ENCODE results near the gene CD82. TPM values are rescaled to one million over a fixed set of nuclear protein-coding genes. Genes with fewer than 3 reads are reported as not detected.
A peak's percentile ranks its signal among the peaks of the same experiment; 100 is the strongest.

The CD82 gene
- total RNA-seq, 1 experiment from 2014 or later: 4.5 TPM

- Histone ChIP-seq H2BK5ac (ENCODE audit: insufficient read length, low read length) (no peak overlapping the region), H3K4me2 (ENCODE audit: insufficient read depth, insufficient read length, low read length) (no peak overlapping the region), H2BK12ac (ENCODE audit: insufficient read length, low read depth, low read length) (no peak overlapping the region), H3K23me2 (ENCODE audit: insufficient read length, low read depth, low read length, poor library complexity, severe bottlenecking) (no peaks in the 10 kb centered on the region), H4K91ac (ENCODE audit: insufficient read length, low read depth, low read length) (no peak overlapping the region), H3T11ph (ENCODE audit: low read length) (no peak overlapping the region), H2BK120ac (ENCODE audit: low read depth, low read length, poor library complexity, severe bottlenecking) (no peak overlapping the region), H3K14ac (ENCODE audit: insufficient read depth, low read length) (no peak overlapping the region), H3K27ac (ENCODE audit: insufficient read length, low read depth, low read length) (no peak overlapping the region), H4K20me1 (ENCODE audit: control insufficient read depth, insufficient read depth, insufficient read length) (no peaks in the 10 kb centered on the region), H4K8ac (replicated peaks; ENCODE audit: insufficient read length, low read depth, low read length) (no peak overlapping the region), H3K79me2 (ENCODE audit: insufficient read depth, low read length) (no peaks in the 10 kb centered on the region), H3K9ac (ENCODE audit: extremely low read depth, insufficient read length, low read length) (no peak overlapping the region), H3K9me3 (ENCODE audit: control insufficient read depth, low read depth, low read length) (no peaks in the 10 kb centered on the region), H3K18ac (ENCODE audit: insufficient read length, low read depth, low read length) (no peak overlapping the region), H2BK20ac (ENCODE audit: low read depth, low read length, poor library complexity, severe bottlenecking) (no peak overlapping the region), H3K4ac (ENCODE audit: low read depth, low read length) (no peak overlapping the region), H3K4me1 (ENCODE audit: insufficient read depth, low read length) (no peaks in the 10 kb centered on the region), H2AFZ (ENCODE audit: low read length) (no peak overlapping the region), H2AK5ac (ENCODE audit: insufficient read length, low read length) (no peak overlapping the region), H3K27me3 (ENCODE audit: insufficient read depth, low read length) (no peaks in the 10 kb centered on the region), H3K56ac (ENCODE audit: insufficient read length, low read depth, low read length) (no peak overlapping the region), H4K5ac (ENCODE audit: insufficient read length, low read depth, low read length) (no peak overlapping the region), H3K79me1 (ENCODE audit: insufficient read depth, low read depth, low read length, poor library complexity, severe bottlenecking) (no peaks in the 10 kb centered on the region), H2BK15ac (ENCODE audit: low read depth, low read length) (no peak overlapping the region), H3K23ac (ENCODE audit: insufficient read length, low read depth, low read length) (no peak overlapping the region)
- H3K27ac Mint-ChIP-seq: 0 out of 7 replicates have a peak overlapping the region, but pooled peaks of 1 of the 3 experiments have one; percentile 44
- no peak overlapping the region for H3K4me3 Mint-ChIP-seq
- no peaks in the 10 kb centered on the region for H3K36me3 Mint-ChIP-seq (ENCODE audit: insufficient read depth in 1 of 3, low read depth in 3 of 3)
- H3K9me3 Mint-ChIP-seq: no peaks in the 10 kb centered on the region
- no CpG with 5 or more reads among the region's 10 CpGs for WGBS (ENCODE audit: extremely low coverage, insufficient read length, low lambda C conversion rate)
- peak; percentile 53 for DNase-seq
- peaks cover 21 to 46% of the 10 kb centered on the region in 2 experiments for H3K4me1 Mint-ChIP-seq
- no peaks in the 10 kb centered on the region; the same call in 1 of the 2 replicates for H3K27me3 Mint-ChIP-seq (ENCODE audit: low read depth)
- TF ChIP-seq, protein P1, sequence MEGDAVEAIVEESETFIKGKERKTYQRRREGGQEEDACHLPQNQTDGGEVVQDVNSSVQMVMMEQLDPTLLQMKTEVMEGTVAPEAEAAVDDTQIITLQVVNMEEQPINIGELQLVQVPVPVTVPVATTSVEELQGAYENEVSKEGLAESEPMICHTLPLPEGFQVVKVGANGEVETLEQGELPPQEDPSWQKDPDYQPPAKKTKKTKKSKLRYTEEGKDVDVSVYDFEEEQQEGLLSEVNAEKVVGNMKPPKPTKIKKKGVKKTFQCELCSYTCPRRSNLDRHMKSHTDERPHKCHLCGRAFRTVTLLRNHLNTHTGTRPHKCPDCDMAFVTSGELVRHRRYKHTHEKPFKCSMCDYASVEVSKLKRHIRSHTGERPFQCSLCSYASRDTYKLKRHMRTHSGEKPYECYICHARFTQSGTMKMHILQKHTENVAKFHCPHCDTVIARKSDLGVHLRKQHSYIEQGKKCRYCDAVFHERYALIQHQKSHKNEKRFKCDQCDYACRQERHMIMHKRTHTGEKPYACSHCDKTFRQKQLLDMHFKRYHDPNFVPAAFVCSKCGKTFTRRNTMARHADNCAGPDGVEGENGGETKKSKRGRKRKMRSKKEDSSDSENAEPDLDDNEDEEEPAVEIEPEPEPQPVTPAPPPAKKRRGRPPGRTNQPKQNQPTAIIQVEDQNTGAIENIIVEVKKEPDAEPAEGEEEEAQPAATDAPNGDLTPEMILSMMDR (conservative IDR thresholded peaks at IDR 0.05): no peak
Observed at GRCh38 chr11:44600839-44601383, 35.4 kb downstream of the CD82 start.
